HepG2 (cell line): ENCODE results near the gene MRFAP1L1. TPM values are rescaled to one million over a fixed set of nuclear protein-coding genes. Genes with fewer than 3 reads are reported as not detected.

ENCODE experiments used
- BRF2 ChIP-seq: sonication (generic); formaldehyde crosslinking; IDR thresholded peaks from 2 replicates; pipeline ENCODE4 v1.8.1; 2022; ENCODE audit warnings: mild to moderate bottlenecking, missing genetic modification reagents
- ETV6 ChIP-seq: sonication (generic); formaldehyde crosslinking; conservative IDR thresholded peaks from 2 replicates; pipeline ENCODE4 v1.4.0; 2020; ENCODE audit warnings: missing genetic modification reagents
- NR3C1 ChIP-seq: sonication (generic); formaldehyde crosslinking; IDR thresholded peaks from 2 replicates; pipeline ENCODE4 v1.4.0; 2020; ENCODE audit warnings: missing genetic modification reagents
- NRL ChIP-seq: sonication (generic); formaldehyde crosslinking; IDR thresholded peaks from 2 replicates; pipeline ENCODE4 v1.5.0; 2020; ENCODE audit warnings: missing genetic modification reagents, mild to moderate bottlenecking, moderate library complexity, borderline replicate concordance
- PRMT3 ChIP-seq: sonication (generic); formaldehyde crosslinking; IDR thresholded peaks from 2 replicates; pipeline ENCODE4 v1.8.1; 2022; ENCODE audit warnings: low read depth, mild to moderate bottlenecking, moderate library complexity, missing genetic modification reagents, borderline replicate concordance
- SKIL ChIP-seq: sonication (generic); formaldehyde crosslinking; IDR thresholded peaks from 2 replicates; pipeline ENCODE4 v1.8.0; 2022; ENCODE audit warnings: missing genetic modification reagents, mild to moderate bottlenecking, moderate library complexity, borderline replicate concordance
- SRF ChIP-seq: IDR thresholded peaks from 2 replicates; pipeline ENCODE4 v1.6.1; 2011; ENCODE audit warnings: mild to moderate bottlenecking, low read depth, low read length, moderate library complexity
- TCF7 ChIP-seq: sonication (generic); IDR thresholded peaks from 2 replicates; pipeline ENCODE4 v1.6.1; 2016; ENCODE audit warnings: antibody characterized with exemption, low read depth
- TEF ChIP-seq: sonication (generic); formaldehyde crosslinking; IDR thresholded peaks from 2 replicates; pipeline ENCODE4 v1.5.0; 2020; ENCODE audit warnings: missing genetic modification reagents
- TFE3 ChIP-seq: IDR thresholded peaks from 2 replicates; pipeline ENCODE4 v1.6.1; 2016
- ZHX2 ChIP-seq, 2 experiments: sonication (generic) in 1 of 2; formaldehyde crosslinking in 1 of 2; IDR thresholded peaks; 2 replicates each; pipeline versions ENCODE4 v1.6.1 to v1.9.0; 2014 to 2022; ENCODE audit warnings: antibody characterized with exemption in 1 of 2, borderline replicate concordance in 1 of 2, inconsistent platforms in 1 of 2, low read depth in 1 of 2, missing genetic modification reagents in 1 of 2
- ZMAT3 ChIP-seq: sonication (generic); formaldehyde crosslinking; conservative IDR thresholded peaks from 2 replicates; pipeline ENCODE4 v1.7.0; 2021; ENCODE audit warnings: missing genetic modification reagents
- ZNF180 ChIP-seq: sonication (generic); formaldehyde crosslinking; IDR thresholded peaks from 2 replicates; pipeline ENCODE4 v1.4.0; 2020; ENCODE audit warnings: low read depth, missing genetic modification reagents, borderline replicate concordance
- ZNF451 ChIP-seq: sonication (generic); formaldehyde crosslinking; IDR thresholded peaks from 2 replicates; pipeline ENCODE4 v1.5.0; 2020; ENCODE audit warnings: mild to moderate bottlenecking, missing genetic modification reagents
- ZNF550 ChIP-seq: sonication (generic); formaldehyde crosslinking; IDR thresholded peaks from 2 replicates; pipeline ENCODE4 v1.4.0; 2020; ENCODE audit warnings: mild to moderate bottlenecking, missing genetic modification reagents, borderline replicate concordance
- ZSCAN29 ChIP-seq: sonication (generic); formaldehyde crosslinking; conservative IDR thresholded peaks from 2 replicates; pipeline ENCODE4 v1.4.0; 2020; ENCODE audit warnings: mild to moderate bottlenecking, missing genetic modification reagents
- polyA plus RNA-seq, 8 experiments: library from polyadenylated mRNA; depleted of rRNA in 3 of 8; stranded (reverse) in 7 of 8; unstranded in 1 of 8; fragments of >200 nt; fragmentation: Illumina TruSeq in 4 of 8; extraction: Trizol in 4 of 8; gene quantifications; 2 replicates each; pipeline versions ENCODE4 v1.2.1 to v1.2.3, GENCODE V29; 2011 to 2016; ENCODE audit warnings: low read depth in 4 of 8, missing spikeins in 1 of 8, mixed read lengths in 1 of 8; ENCODE audit not compliant: insufficient read depth in 1 of 8
- total RNA-seq, 5 experiments: library from RNA; depleted of rRNA; stranded (reverse); fragments of >200 nt; fragmentation: Illumina TruSeq; extraction: Trizol; gene quantifications; 2 replicates each; pipeline ENCODE4 v1.2.3, GENCODE V29; 2016; ENCODE audit warnings: low read depth in 1 of 5

MRFAP1L1 gene
- total and polyA plus RNA-seq, 2 of the 13 experiments (the other 11 are each of a cell fraction or from before 2014, with no cell fraction given), result 44.8 to 76.6 TPM

GRCh38 chr4:6695660-6696610 lies 13.7 kb downstream of the MRFAP1L1 start (continued):
- TF ChIP-seq SKIL (CRISPR knock-in tag) (no peak), ZNF180 (CRISPR knock-in tag) (no peak), ETV6 (no peak; the same call in 1 of the 2 replicates), TCF7 (peak; percentile 87), ZNF550 (CRISPR knock-in tag) (no peak), BRF2 (peak; percentile 85; the same call in 1 of the 2 replicates), ZHX2 (IDR thresholded peaks at IDR 0.05; ENCODE audit: low read depth) (peak; percentile 90), ZHX2 (CRISPR knock-in tag; IDR thresholded peaks at IDR 0.05; ENCODE audit: borderline replicate concordance) (no peak), PRMT3 (CRISPR knock-in tag) (no peak), ZNF451 (CRISPR knock-in tag) (peak; percentile 88), NRL (peak; percentile 34; the same call in 1 of the 2 replicates), TFE3 (CRISPR knock-in tag) (peak; percentile 87), ZMAT3 (CRISPR knock-in tag) (peak; percentile 75), ZSCAN29 (CRISPR knock-in tag) (no peak), TEF (CRISPR knock-in tag) (peak; percentile 62; the same call in 1 of the 2 replicates), NR3C1 (CRISPR knock-in tag) (no peak), SRF (no peak)
